Esophagus squamous epithelium (tissue), 4 donors: ENCODE data around the gene LAMA1.

Source experiments
- POLR2A ChIP-seq, 4 donors: fragments of 450-650 bp; IDR thresholded peaks; one replicate each; pipeline ENCODE4 v1.6.1; 2017; ENCODE audit warnings: antibody characterized with exemption in 4 of 4, mild to moderate bottlenecking in 4 of 4, moderate library complexity in 3 of 4
- TF ChIP-seq, protein P1 (sequence below), 6 experiments: fragments of 450-650 bp in 4 of 6; fragments of 200-600 bp in 2 of 6; sonication (generic) in 2 of 6; IDR thresholded peaks; one replicate each; pipeline ENCODE4 v1.5.1; 2016 to 2019; ENCODE audit warnings: antibody characterized with exemption in 6 of 6, mild to moderate bottlenecking in 4 of 6, moderate library complexity in 4 of 6

DNA sequence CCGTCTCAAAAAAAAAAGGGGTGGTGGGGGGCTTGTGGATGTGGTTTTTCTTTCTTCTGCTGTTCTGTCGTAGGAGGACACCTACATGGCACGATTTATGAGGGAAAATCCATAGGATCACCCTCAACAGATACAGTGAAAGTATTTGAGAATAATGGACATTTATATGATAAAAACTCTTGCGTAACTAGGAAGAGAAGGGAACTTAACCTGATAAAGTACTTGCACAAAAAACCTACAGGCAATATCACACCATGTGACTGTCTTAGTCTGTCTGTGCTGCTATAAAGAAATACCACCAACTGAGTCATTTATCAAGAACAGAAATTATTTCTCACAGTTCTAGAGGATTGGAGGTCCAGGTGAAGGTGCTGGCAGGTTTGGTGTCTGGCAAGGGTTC lies 21.8 kb upstream of the LAMA1 start:
- TF ChIP-seq POLR2A (IDR thresholded peaks at IDR 0.05) = no peak
- TF ChIP-seq, protein P1, sequence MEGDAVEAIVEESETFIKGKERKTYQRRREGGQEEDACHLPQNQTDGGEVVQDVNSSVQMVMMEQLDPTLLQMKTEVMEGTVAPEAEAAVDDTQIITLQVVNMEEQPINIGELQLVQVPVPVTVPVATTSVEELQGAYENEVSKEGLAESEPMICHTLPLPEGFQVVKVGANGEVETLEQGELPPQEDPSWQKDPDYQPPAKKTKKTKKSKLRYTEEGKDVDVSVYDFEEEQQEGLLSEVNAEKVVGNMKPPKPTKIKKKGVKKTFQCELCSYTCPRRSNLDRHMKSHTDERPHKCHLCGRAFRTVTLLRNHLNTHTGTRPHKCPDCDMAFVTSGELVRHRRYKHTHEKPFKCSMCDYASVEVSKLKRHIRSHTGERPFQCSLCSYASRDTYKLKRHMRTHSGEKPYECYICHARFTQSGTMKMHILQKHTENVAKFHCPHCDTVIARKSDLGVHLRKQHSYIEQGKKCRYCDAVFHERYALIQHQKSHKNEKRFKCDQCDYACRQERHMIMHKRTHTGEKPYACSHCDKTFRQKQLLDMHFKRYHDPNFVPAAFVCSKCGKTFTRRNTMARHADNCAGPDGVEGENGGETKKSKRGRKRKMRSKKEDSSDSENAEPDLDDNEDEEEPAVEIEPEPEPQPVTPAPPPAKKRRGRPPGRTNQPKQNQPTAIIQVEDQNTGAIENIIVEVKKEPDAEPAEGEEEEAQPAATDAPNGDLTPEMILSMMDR (IDR thresholded peaks at IDR 0.05) = no peak
